IMR-90 (cell line): ENCODE data around the gene KYNU. TPM values are rescaled to one million over a fixed set of nuclear protein-coding genes. Genes with fewer than 3 reads are reported as not detected.

Source experiments
- ATAC-seq: fragments of 200-7000 bp; cut with Tn5 transposase; 2 replicates; pipeline ENCODE4 v1.9.1; 2020; ENCODE audit warnings: low read depth, mild to moderate bottlenecking, moderate library complexity
- BruUV-seq: library from RNA; stranded (reverse); fragments of 400-500 nt; replicated peaks from 2 replicates; lab custom pipeline; 2021; lab: Mats Ljungman, UMichigan
- CTCF ChIA-PET: fragments of 300-600 bp; formaldehyde crosslinking; extraction: SDS; loops from one replicate; lab custom pipeline; 2021; ENCODE audit warnings: antibody characterized with exemption; lab: Yijun Ruan, JAX
- POLR2A ChIA-PET: fragments of 300-600 bp; sonication (Branson Sonifier 250); formaldehyde crosslinking; loops from one replicate; lab custom pipeline; 2022; ENCODE audit warnings: antibody characterized with exemption; ENCODE audit not compliant: unreplicated experiment; lab: Charles Lee
- DNase-seq: peaks from one replicate; pipeline ENCODE4 v3.0.0; 2013
- H2AFZ ChIP-seq: replicated peaks from 2 replicates; pipeline ENCODE3; 2013; ENCODE audit warnings: low read length, mild to moderate bottlenecking; ENCODE audit not compliant: poor library complexity
- H2AK5ac ChIP-seq: 2 replicates; pipeline ENCODE4 v1.6.1; 2013; ENCODE audit warnings: low read depth, low read length, inconsistent platforms
- H2AK9ac ChIP-seq: replicated peaks from 2 replicates; pipeline ENCODE3; 2013; ENCODE audit warnings: mild to moderate bottlenecking, low read depth, low read length, moderate library complexity; ENCODE audit not compliant: poor library complexity
- H2BK120ac ChIP-seq: 2 replicates; pipeline ENCODE4 v1.6.1; 2013; ENCODE audit warnings: low read depth, low read length, inconsistent platforms
- H2BK15ac ChIP-seq: 3 replicates; pipeline ENCODE4 v1.6.1; 2013; ENCODE audit warnings: low read depth, low read length, inconsistent platforms
- H2BK20ac ChIP-seq: 2 replicates; pipeline ENCODE4 v1.6.1; 2013; ENCODE audit warnings: low read depth, mild to moderate bottlenecking, inconsistent platforms, low read length, moderate library complexity
- H2BK5ac ChIP-seq: 2 replicates; pipeline ENCODE4 v1.6.1; 2013; ENCODE audit warnings: mild to moderate bottlenecking, low read depth, low read length, inconsistent platforms; ENCODE audit not compliant: poor library complexity, severe bottlenecking
- H3K14ac ChIP-seq: replicated peaks from 2 replicates; pipeline ENCODE4 v1.6.1; 2013; ENCODE audit warnings: low read depth, low read length, inconsistent platforms
- H3K18ac ChIP-seq: 2 replicates; pipeline ENCODE4 v1.6.1; 2013; ENCODE audit warnings: low read depth, low read length, control low read depth
- H3K23ac ChIP-seq: 2 replicates; pipeline ENCODE4 v1.6.1; 2013; ENCODE audit warnings: low read depth, low read length, inconsistent platforms
- H3K27ac ChIP-seq: 2 replicates; pipeline ENCODE4 v1.5.1; 2013; ENCODE audit warnings: mild to moderate bottlenecking, control low read depth, low read length; ENCODE audit not compliant: insufficient read depth
- H3K27me3 ChIP-seq: 2 replicates; pipeline ENCODE4 v1.6.1; 2013; ENCODE audit warnings: low read length; ENCODE audit not compliant: control insufficient read depth, insufficient read depth
- H3K36me3 ChIP-seq: 2 replicates; pipeline ENCODE4 v1.6.1; 2013; ENCODE audit warnings: low read length, mixed read lengths; ENCODE audit not compliant: control insufficient read depth, insufficient read depth
- H3K4ac ChIP-seq: 2 replicates; pipeline ENCODE4 v1.6.1; 2013; ENCODE audit warnings: low read depth, low read length, inconsistent platforms
- H3K4me1 ChIP-seq: 2 replicates; pipeline ENCODE4 v1.6.1; 2013; ENCODE audit warnings: low read length, mixed read lengths; ENCODE audit not compliant: control insufficient read depth, insufficient read depth
- H3K4me2 ChIP-seq: 2 replicates; pipeline ENCODE4 v1.6.1; 2013; ENCODE audit warnings: low read depth, mild to moderate bottlenecking, control low read depth, low read length, moderate library complexity
- H3K4me3 ChIP-seq: 2 replicates; pipeline ENCODE4 v1.5.1; 2013; ENCODE audit warnings: low read depth, mild to moderate bottlenecking, control low read depth, low read length, moderate library complexity; ENCODE audit not compliant: insufficient read depth
- H3K56ac ChIP-seq: 2 replicates; pipeline ENCODE4 v1.6.1; 2013; ENCODE audit warnings: low read length, inconsistent platforms; ENCODE audit not compliant: insufficient read depth; ENCODE audit errors: extremely low read depth
- H3K79me1 ChIP-seq, 2 experiments: 2 replicates each; pipeline ENCODE4 v1.6.1; 2013; ENCODE audit warnings: low read length in 2 of 2, inconsistent platforms in 1 of 2, low read depth in 1 of 2
- H3K9ac ChIP-seq: 2 replicates; pipeline ENCODE4 v1.6.1; 2013; ENCODE audit warnings: low read depth, low read length, control low read depth
- H3K9me1 ChIP-seq: 2 replicates; pipeline ENCODE4 v1.6.1; 2013; ENCODE audit warnings: low read length, inconsistent platforms; ENCODE audit not compliant: insufficient read depth
- H3K9me3 ChIP-seq: 2 replicates; pipeline ENCODE4 v1.6.1; 2013; ENCODE audit warnings: low read length; ENCODE audit not compliant: control insufficient read depth, insufficient read depth
- H4K20me1 ChIP-seq: 2 replicates; pipeline ENCODE4 v1.6.1; 2013; ENCODE audit warnings: low read length, inconsistent platforms; ENCODE audit not compliant: insufficient read depth
- H4K5ac ChIP-seq: 2 replicates; pipeline ENCODE4 v1.6.1; 2013; ENCODE audit warnings: mild to moderate bottlenecking, low read depth, low read length, control low read depth
- H4K8ac ChIP-seq, 2 experiments: 2 replicates each; pipeline ENCODE4 v1.6.1; 2013; ENCODE audit warnings: low read depth in 2 of 2, low read length in 2 of 2, control low read depth in 1 of 2, inconsistent platforms in 1 of 2
- H4K91ac ChIP-seq: 2 replicates; pipeline ENCODE4 v1.6.1; 2013; ENCODE audit warnings: low read depth, low read length, inconsistent platforms; ENCODE audit not compliant: insufficient read depth
- BHLHE40 ChIP-seq: fragments of 150-350 bp; IDR thresholded peaks from 2 replicates; pipeline ENCODE4 v1.6.1; 2016; ENCODE audit warnings: mild to moderate bottlenecking, low read depth, low read length
- CEBPB ChIP-seq: IDR thresholded peaks from 2 replicates; pipeline ENCODE4 v1.6.1; 2012; ENCODE audit warnings: low read depth, low read length, improper control_type of control experiment
- CHD1 ChIP-seq: IDR thresholded peaks from 2 replicates; pipeline ENCODE4 v1.6.1; 2012; ENCODE audit warnings: low read depth, low read length, improper control_type of control experiment
- CTCF ChIP-seq: conservative IDR thresholded peaks from 2 replicates; pipeline ENCODE4 v1.5.1; 2012; ENCODE audit warnings: mild to moderate bottlenecking, low read depth, low read length, improper control_type of control experiment
- FOS ChIP-seq: fragments of 150-350 bp; IDR thresholded peaks from 2 replicates; pipeline ENCODE4 v1.6.1; 2016; ENCODE audit warnings: low read depth, low read length
- MAFK ChIP-seq: IDR thresholded peaks from 2 replicates; pipeline ENCODE4 v1.6.1; 2012; ENCODE audit warnings: low read depth, low read length, improper control_type of control experiment
- MAZ ChIP-seq: IDR thresholded peaks from 2 replicates; pipeline ENCODE4 v1.6.1; 2012; ENCODE audit warnings: low read depth, mild to moderate bottlenecking, low read length, improper control_type of control experiment, moderate library complexity, borderline replicate concordance
- MXI1 ChIP-seq: IDR thresholded peaks from 2 replicates; pipeline ENCODE4 v1.6.1; 2012; ENCODE audit warnings: low read depth, mild to moderate bottlenecking, low read length, moderate library complexity, borderline replicate concordance
- NFE2L2 ChIP-seq: fragments of 150-350 bp; IDR thresholded peaks from 2 replicates; pipeline ENCODE4 v1.6.1; 2016; ENCODE audit warnings: low read depth, mild to moderate bottlenecking, low read length
- POLR2A ChIP-seq: IDR thresholded peaks from 2 replicates; pipeline ENCODE4 v1.6.1; 2012; ENCODE audit warnings: mild to moderate bottlenecking, low read depth, low read length
- RAD21 ChIP-seq: IDR thresholded peaks from 2 replicates; pipeline ENCODE4 v1.6.1; 2012; ENCODE audit warnings: low read length, improper control_type of control experiment
- RCOR1 ChIP-seq: IDR thresholded peaks from 2 replicates; pipeline ENCODE4 v1.6.1; 2012; ENCODE audit warnings: mild to moderate bottlenecking, low read length, improper control_type of control experiment; ENCODE audit not compliant: insufficient replicate concordance
- RFX5 ChIP-seq: IDR thresholded peaks from 2 replicates; pipeline ENCODE4 v1.8.0; 2012; ENCODE audit warnings: low read depth, mild to moderate bottlenecking, low read length, moderate library complexity
- SMC3 ChIP-seq: fragments of 150-350 bp; IDR thresholded peaks from 2 replicates; pipeline ENCODE4 v1.6.1; 2016; ENCODE audit warnings: low read depth, mild to moderate bottlenecking, antibody characterized with exemption, low read length, moderate library complexity
- USF2 ChIP-seq: fragments of 150-350 bp; IDR thresholded peaks from 2 replicates; pipeline ENCODE4 v1.6.1; 2017; ENCODE audit warnings: mild to moderate bottlenecking, antibody characterized with exemption, low read length, low read depth
- WGBS, 2 experiments: methylation state at CpG; one replicate each; pipeline versions ENCODE4 v1.1.5 to v1.1.7; 2013; ENCODE audit warnings: missing lambda C conversion rate in 2 of 2; ENCODE audit not compliant: insufficient read length in 1 of 2; ENCODE audit errors: extremely low coverage in 2 of 2; 5-methylcytosine and 5-hydroxymethylcytosine counted together
- dilution Hi-C: fragments of 300-500 bp; cut with HindIII; formaldehyde crosslinking; loops from one replicate; pipeline ENCODE4 v1.14.3; 2018; ENCODE audit warnings: low sequenced_read_pairs; ENCODE audit not compliant: unreplicated experiment
- in situ Hi-C: fragments of 300-500 bp; cut with MboI; formaldehyde crosslinking; loops from 3 replicates; pipeline ENCODE4 v1.14.3; 2019; ENCODE audit warnings: low sequenced_read_pairs, inconsistent platforms, mixed read lengths
- intact Hi-C: fragments of 100-400 bp; cut with micrococcal nuclease; formaldehyde crosslinking; loops from 2 replicates; pipeline ENCODE4 v1.10.0; 2022
- polyA plus RNA-seq, 3 experiments: library from polyadenylated mRNA; depleted of rRNA; stranded (reverse); fragments of >200 nt; gene quantifications; 2 replicates each; pipeline ENCODE4 v1.2.3, GENCODE V29; 2012; ENCODE audit warnings: low replicate concordance in 1 of 3
- total RNA-seq: library from RNA; depleted of rRNA; stranded (reverse); fragments of >200 nt; gene quantifications from 2 replicates; pipeline ENCODE4 v1.2.3, GENCODE V29; 2012

KYNU gene
- total and polyA plus RNA-seq, 2 of the 4 experiments (the other 2 are of a cell fraction), result 0.75 to 2.9 TPM

DNA sequence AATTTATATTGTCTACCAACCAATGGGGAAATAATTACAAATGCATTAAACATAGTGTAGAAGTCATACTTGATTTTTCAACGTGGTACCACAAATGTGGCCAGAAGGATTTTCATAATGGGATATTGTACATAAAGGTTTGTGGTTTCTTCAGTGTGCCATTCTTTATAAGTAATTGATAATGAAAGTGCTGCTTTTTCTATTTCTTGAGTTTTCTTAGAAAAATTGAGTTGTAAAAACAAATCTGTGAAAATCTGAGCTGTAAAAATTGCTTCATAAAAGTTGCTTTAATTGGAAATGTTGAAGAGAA, 103.6 kb downstream of the KYNU start (continued):
- no peak for TF ChIP-seq USF2
- no peak for TF ChIP-seq RFX5
- TF ChIP-seq POLR2A, result no peak
- no peak for TF ChIP-seq MAFK

DNA sequence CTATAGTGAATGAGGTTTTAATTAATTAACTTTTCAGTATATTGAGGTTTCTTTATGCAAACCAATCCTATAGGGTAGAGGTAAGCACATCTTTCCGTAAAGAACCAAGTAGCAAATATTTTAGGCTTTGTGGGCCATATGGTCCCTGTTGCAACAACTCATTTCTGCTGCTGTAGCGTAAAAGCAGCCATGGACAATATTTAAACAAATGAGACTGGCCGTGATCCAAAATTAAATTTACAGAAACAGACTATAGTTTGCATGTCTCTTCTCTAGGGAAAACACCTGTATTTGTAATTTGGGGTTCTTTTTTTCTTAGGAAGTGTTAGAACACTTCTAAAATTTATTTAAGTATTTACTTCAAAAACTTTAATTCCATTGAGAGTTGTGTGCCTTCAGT, 104.3 kb downstream of the KYNU start:
- BruUV-seq, result no TSS peak
- Histone ChIP-seq H2BK120ac (no peak overlapping the region), H3K79me1 (no peaks in the 10 kb centered on the region), H3K4me2 (no peak overlapping the region), H3K14ac (no peak overlapping the region), H3K27me3 (no peaks in the 10 kb centered on the region), H3K4me1 (no peaks in the 10 kb centered on the region), H4K5ac (no peak overlapping the region), H3K9me3 (no peaks in the 10 kb centered on the region), H3K18ac (no peak overlapping the region), H3K27ac (no peak overlapping the region), H3K4me3 (no peak overlapping the region), H3K9ac (no peak overlapping the region), H2BK20ac (no peak overlapping the region), H2AFZ (no peak overlapping the region), H2BK15ac (no peak overlapping the region), H3K4ac (no peak overlapping the region), H2AK5ac (no peak overlapping the region), H2AK9ac (no peak overlapping the region), H4K91ac (no peak overlapping the region), H3K56ac (no peak overlapping the region), H3K36me3 (no peaks in the 10 kb centered on the region), H2BK5ac (no peak overlapping the region), H3K23ac (no peak overlapping the region), H4K8ac (no peak overlapping the region), H4K20me1 (no peaks in the 10 kb centered on the region), H3K9me1 (no peaks in the 10 kb centered on the region)
- intact Hi-C loops (loop anchor here (5.0 kb wide), 1 partner anchor 104 kb away; the partner anchor contains the start of gene KYNU), dilution Hi-C loops (no loop called here), in situ Hi-C loops (loop anchor here (5.0 to 10.0 kb wide), 2 partner anchors 299 to 797 kb away; no protein-coding TSS in a partner anchor)
- DNase-seq (no peak), ATAC-seq (no peak)
- ChIA-PET CTCF (interaction anchor here (0.7 to 2.3 kb wide), 3 partner anchors 16 to 299 kb away, joined by 4 to 17 read pairs (median 7); no protein-coding TSS in a partner anchor), POLR2A (no interaction called here)
- WGBS, 2 experiments, result no CpG with 5 or more reads among the region's 3 CpGs
- TF ChIP-seq RAD21 (no peak), RFX5 (no peak), RCOR1 (no peak), FOS (no peak), POLR2A (no peak), CTCF (no peak), SMC3 (no peak), NFE2L2 (no peak), USF2 (no peak), MAZ (no peak), CEBPB (no peak), BHLHE40 (no peak), CHD1 (no peak), MXI1 (no peak)
